Hematopoietic multipotent progenitor cell treated with erythropoietin and hydrocortisone succinate and interleukin-3 and kit ligand, for 15 days (in vitro differentiated cells): ENCODE measurements around the gene AKIRIN1.
"Not testable (repeated sequence)": the region's sequence is repeated elsewhere in the genome, so short reads cannot be mapped to it uniquely, and the experiment has no call there.

ENCODE experiments used
- DNase-seq: peaks from one replicate; pipeline ENCODE4 v3.0.0-alpha.2; 2015; ENCODE audit warnings: low spot score

Gene AKIRIN1

DNA sequence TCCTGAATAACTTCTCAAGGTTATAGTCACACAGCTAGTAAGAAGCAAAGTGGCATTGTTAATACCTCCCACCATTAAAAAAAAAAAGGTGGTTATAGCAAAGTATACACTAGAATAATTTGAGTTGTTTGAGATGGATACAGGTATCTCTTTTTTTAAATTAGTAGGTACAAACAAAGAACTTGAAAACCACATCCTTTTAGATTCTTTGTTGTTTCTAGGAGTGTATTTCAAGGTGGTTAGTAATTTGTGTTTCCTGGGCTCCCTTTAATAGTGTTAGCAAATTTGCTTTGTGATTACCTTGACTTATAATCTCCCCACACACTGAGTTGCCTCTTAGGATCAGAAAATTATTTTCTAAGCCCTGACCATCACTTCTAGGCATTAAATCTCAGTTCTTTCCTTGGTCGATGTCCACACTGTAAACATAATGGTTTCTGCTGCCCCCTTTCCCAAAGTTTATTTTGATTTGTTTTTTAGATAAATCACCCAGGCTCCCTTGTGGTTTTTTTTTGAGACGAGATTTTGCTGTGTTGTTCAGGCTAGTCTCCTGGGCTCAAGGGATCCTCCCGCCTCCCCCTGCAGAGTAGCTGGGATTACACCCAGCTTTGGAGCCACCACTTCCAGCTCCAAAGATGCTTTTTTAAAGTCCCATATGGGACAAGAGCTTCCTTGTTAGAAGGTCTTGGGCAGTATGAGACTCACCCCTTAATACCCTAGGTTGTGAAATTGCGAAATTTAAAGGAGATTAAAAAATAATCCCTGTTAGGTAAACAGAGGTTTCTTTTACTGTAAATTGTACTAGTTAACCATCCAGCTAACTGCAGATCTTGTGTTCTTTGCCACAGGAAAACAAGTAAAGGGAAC lies 6.2 kb downstream of the AKIRIN1 start:
- no peak for DNase-seq

DNA sequence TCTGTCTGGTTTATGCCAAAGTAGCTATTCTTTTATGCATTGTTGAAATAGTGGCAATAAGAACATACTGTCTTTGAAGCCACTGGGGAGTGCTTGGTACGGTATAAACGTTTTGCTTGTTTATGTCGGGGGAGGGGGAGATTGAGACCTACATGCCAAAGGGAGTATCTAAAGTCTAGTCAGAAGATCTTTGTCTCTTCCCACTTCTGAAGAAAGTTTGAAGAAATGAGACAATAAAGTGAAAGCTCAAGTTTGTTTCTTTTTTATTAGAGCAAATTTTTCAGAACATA lies 6.8 kb downstream of the AKIRIN1 start:
- no peak for DNase-seq

DNA sequence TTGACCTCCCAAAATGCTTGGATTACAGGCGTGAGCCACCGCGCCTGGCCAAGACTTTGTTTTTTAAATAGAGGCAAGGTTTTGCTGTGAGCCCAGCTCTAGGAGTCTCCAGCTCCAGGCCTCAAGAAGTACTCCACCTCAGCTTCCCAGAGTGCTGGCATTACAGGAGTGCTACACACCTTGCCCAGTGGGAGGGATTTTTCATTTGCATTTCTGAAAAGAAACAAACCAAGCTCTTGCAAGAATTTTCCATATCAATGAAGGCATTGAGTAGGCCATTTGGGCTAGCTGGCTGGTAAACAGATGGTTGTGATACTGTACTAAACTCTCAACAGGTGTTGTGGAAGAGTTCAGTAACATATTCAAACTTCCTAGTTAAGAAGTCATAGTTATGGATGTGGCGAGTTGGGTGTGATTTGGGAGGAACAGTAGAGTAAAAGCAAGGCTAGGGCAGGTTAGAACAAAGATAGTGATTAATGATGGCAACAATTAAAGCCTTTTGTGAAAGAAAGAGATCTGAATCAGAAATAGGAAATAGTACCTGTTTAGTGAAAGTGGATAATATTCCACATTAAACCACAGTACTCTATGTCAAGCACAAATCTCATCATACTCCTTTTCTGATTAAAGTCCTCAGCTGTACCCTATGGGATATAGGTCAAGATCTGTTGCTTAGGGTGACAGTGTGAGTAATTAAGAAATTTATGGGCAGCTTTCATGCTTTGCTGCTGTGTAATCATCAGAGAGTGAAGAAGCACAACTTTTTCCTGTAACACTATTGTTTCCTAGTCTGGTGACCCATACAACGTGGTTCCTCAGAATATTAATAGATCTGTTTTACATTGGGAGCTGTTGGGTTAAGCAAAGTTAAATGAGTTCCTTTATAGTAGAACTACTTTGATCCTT lies 10.7 kb downstream of the AKIRIN1 start:
- DNase-seq, result no peak

DNA sequence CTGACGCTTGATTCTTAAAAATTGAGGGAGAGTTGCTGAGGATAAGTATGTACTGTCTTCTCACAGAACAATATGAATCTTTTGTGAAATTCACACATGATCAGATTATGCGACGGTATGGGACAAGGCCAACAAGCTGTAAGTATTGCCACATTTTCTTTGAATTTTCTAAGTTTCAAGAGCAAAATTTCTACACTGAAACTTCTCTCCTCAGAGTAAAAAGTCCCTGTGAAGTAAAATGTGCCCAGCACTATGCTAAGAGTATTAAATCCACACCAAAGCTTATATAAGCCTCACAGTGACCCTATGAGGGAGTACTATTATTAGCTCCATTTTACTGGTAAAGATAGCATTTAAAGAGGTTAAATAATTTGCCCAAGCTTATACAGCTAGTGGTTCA lies 12.2 kb downstream of the AKIRIN1 start:
- no peak for DNase-seq

DNA sequence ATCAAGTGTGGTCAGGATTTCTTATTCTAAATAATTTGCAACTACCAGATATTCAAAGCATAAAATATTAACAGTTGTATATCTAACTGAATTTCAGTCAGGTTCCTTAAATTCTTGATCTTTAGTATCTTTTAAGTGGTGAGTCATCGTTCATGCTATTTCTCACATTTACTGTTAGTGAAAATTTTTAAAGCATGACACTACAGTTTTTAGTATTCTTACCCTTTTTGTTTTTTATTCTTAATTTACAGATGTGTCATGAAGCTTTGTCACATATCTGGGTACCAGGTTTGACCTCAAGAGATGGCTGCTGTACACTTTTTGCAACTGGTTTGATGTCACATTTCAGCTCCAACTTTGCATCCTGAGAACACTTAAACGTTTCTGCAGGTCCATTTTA lies 12.7 kb downstream of the AKIRIN1 start:
- no peak for DNase-seq

DNA sequence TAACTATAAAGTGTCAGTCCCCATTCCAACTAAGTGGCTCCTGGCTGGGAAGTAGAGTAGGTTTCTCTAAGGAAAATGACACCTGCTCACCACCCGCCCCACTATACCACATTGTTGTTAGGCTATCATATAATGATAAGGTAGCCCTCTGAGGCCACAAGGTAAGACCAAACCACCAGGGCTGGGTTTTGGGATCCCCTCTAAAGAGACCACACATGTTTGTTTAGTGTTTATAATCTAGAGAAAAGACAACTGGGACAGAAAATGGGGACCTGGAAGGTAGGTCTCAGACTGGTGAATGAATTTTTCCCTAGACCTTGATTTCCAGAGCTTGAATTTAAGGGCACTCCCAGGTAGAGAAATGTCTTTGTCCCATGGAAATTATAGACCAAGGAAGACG lies 15.2 kb downstream of the AKIRIN1 start:
- DNase-seq, result no peak

DNA sequence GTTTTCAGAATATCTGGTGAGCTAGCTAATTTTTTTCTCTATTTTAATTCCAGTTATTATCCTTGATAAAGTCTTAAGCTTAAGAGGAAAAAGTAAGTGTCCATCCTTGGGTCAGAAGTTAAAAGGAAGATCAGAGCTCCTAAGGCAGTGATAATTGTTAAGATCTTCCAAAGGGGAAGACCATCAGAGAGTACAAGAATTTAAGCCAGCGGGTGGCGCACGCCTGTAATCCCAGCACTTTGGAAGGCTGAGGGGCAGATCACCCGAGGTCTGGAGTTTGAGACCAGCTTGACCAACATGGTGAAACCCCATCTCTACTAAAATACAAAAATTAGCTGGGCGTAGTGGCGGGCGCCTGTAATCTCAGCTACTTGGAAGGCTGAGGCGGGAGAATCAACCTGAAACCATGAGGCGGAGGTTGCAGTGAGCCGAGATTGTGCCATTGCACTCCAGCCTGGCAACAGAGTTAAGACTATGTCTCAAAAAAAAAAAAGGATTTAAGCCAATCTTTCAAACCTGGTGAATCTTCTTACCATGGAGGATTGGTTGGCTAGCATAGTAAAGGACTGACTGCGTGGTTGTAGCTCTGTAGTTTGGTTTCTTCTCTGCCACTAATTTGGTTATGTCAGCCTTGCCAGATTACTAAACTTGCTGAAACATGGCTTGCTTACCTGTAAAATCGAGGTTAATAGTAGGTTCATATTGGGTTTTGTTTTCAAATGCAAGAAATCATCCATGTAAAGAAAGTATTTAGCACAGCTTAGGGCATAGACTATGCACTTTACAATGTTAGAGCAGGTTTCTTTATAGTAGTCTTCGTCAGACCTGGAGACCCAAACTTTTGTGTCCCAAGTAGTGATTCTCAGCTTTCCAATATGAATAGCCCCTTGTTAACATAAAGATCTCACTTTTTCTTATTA lies 15.9 kb downstream of the AKIRIN1 start:
- DNase-seq, result no peak

DNA sequence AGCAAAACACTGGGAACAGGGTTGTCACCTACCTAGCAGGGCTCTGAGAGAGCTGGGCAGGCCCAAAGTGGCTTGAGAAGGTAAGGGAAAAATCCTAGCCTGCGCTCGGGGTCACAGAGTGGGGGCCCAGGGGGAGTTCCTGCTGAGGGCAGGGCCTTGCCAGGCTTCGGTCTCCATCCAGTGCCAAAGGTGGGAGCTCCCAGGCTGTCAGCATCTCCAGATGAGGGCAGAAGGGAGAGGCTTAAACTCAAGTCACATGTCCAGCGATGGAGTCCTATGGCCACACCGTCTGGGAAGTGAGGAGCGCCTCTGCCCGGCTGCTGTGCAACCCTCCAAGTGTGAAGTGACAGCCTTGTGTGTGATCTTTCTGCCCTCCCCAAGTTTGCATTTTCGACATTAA lies 23.9 kb downstream of the AKIRIN1 start:
- DNase-seq, result not testable (repeated sequence)

DNA sequence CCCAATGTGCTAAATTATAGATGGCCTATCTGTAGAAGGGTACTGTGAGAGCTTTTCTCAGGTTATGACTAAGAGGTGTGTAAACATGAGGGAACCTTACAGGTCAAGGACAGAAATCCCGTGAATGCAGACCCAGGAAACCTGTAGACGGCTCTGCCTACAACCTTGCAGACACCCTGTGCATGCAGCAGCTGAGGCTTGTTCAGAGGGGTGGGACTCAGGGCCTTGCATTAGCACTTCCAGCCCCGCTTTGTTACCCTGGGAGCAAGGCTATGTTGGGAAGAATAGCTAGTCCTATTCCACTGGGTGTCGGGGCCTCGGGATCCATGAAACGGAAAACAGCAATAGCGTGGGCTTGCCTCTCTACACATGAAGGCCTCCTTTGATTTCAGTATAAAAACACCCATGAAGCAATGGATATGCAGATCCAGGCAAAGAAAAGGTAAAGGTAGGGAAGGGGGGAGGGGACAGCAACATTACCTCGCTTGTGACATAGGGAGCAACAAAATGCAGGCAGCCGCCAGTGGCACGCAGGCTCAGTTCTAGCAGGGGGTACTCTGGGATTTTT lies 25.6 kb downstream of the AKIRIN1 start:
- DNase-seq, result no peak

DNA sequence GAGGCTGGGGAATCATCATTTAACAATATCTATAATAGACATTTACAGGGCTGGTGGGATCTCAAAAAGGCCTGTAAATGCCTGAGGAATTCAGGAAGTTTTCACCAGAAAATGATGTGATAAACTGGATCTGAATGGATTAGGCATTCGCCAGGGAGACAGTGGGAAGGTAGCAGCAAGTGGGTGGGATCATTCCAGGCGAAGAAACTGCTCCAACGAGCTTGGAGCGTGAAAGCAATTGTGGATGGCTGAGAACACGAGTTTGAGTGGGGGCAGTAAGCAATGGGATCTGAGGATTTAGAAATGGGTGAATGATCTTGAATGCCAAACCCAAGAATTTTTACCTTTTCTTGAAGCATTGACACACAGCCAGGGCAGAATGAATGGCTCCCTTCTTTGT lies 26.2 kb downstream of the AKIRIN1 start:
- no peak for DNase-seq

DNA sequence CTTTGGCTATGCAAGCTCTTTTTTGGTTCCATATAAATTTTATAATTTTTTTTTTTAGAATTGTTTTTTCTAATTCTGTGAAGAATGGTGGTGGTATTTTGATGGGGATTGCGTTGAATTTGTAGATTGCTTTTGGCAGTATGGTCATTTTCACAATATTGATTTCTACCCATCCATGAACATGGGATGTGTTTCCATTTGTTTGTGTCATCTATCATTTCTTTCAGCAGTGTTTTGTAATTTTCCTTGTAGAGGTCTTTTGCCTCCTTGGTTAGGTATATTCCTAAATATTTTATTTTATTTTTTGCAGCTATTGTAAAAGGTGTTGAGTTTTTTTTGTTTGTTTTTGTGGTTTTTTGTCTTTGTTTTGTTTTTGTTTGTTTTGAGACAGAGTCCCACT lies 29.4 kb downstream of the AKIRIN1 start:
- not testable (repeated sequence) for DNase-seq

DNA sequence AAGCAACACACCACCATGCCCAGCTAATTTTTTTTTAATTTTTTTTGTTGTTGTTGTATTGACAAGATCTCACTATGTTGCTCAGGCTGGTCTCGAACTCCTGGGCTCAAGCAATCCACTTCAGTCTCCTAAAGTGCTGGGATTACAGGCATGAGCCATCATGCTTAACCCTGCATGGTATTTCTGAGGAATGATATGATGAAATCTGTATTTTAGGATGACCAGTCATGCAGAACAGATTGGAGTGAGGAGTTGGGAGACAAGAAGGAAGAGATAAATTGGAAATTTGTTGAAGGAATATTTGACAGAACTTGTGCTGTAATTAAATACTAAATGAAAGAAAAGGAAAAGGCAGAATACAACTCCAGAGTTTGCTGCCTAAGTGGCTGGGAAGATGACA lies 30.4 kb downstream of the AKIRIN1 start:
- DNase-seq, result no peak

DNA sequence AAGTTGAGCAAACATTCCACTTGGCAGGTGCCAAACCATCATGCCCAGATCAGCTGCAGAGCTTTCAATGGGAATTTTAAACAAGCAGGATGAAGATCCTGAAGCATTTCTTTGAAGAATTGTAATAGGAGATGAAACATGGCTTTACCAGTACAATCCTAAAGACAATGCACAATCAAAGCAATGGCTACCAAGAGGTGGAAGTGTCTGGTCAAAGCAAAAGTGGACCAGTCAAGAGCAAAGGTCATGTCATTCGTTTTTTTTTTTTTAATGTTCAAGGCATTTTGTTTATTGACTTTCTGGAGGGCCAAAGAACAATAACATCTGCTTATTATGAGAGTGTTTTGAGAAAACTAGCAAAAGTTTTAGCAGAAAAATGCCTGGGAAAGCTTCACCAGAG lies 32.1 kb downstream of the AKIRIN1 start:
- no peak for DNase-seq

DNA sequence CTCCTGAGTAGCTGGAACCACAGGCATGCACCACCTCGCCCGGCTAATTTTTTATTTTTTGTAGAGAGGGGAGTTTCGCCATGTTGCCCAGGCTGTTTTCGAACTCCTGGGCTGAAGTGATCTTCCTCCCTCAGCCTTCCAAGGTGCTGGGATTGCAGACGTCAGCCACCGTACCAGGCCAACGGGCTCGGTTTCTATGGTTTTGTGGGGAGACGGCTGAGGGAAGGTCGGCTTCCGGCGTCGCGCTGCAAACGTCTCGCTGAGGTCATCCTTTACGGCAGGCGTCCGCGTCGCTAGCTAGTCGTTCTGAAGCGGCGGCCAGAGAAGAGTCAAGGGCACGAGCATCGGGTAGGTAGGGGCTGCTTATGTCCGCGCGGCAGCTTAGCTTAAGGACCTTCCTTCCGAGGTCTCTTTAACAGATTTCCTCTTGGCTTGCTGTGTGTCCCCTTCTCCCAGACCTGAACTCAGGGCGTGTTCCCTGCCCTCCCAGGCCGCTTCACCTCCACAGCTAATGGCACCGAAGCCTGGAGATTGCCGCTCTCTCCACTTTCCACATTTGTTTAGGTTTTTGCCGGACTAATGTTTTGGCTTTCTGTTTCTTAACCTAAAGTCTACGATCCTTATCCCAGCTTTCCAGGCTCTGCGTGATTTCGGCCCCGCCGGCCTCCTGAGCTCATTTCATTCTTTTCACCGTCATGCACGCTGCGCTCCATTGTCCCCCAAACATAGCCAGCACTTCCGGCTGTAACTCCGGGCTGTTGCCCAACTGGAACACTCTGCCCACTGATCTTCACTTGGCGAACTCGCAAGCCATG lies 35.2 kb downstream of the AKIRIN1 start, which contains the start of gene NDUFS5:
Gene NDUFS5, plus strand, starts transcription at position 300 of the 815 bp plus-strand sequence. CDS start 2,375 bp downstream, outside the sequence.
- DNase-seq, result peak; percentile 73

DNA sequence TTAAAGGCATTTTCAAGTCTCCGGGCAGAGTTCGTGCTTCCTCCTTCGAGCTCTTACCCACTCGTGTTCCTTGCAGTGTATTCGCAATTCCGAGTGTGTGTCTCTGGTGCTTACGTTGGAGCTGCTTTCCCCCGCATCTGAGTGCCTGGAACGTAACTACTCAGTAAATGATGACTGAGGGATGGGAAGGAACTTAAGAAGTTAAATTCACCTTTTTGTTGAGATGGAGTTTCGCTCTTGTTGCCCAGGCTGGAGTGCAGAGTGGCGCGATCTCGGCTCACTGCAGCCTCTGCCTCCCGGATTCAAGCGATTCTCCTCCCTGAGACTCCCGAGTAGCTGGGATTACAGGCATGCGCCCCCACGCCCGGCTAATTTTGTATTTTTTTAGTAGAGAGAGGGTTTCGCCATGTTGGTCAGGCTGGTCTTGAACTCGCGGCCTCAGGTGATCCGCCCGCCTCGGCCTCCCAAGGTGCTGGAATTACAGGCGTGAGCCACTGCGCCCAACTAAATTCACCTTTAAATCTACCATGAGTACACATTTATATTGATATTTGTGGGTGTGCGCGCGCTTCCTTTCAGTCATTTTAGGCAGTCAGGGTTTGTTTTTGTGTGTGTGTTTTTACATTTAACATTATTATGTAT lies 35.9 kb downstream of the AKIRIN1 start:
- no peak for DNase-seq

DNA sequence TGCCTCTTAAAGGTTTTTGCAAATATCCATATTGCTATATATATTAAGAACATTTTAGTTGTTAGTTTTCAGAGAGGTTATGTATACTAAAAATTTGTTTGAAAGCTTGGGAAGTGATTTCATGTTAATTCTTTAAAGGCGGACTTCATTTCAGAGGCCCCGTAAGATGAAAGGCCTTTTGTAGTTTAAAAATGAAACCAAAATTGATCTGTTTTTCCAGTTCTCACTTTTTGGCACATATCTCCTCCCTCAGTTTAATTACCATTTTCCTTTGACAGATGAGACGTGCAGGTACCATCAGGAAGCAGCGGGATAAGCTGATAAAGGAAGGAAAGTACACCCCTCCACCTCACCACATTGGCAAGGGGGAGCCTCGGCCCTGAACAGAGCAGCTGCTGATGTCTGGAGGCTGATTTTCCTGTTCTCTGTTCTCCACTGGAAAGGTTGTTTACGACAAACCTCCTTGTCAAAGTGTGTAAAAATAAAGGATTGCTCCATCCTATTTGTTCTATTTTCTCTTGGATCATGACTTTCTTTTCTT lies 43.1 kb downstream of the AKIRIN1 start:
- DNase-seq, result no peak

DNA sequence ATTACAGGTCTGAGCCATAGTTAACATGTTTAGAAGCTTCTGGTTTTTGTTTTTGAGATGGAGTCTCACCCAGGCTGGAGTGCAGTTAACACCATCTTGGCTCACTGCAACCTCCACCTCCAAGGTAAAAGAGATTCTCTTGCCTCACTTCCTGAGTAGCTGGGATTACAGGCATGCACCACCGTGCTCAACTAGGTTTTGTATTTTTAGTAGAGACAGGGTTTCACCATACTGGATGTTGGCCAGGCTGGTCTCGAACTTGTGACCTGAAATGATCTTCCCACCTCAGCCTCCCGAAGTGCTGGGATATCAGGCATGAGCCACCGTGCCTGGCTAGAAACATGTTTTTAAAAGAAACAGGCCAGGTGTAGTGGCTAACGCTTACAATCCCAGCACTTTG lies 45.6 kb downstream of the AKIRIN1 start:
- no peak for DNase-seq

DNA sequence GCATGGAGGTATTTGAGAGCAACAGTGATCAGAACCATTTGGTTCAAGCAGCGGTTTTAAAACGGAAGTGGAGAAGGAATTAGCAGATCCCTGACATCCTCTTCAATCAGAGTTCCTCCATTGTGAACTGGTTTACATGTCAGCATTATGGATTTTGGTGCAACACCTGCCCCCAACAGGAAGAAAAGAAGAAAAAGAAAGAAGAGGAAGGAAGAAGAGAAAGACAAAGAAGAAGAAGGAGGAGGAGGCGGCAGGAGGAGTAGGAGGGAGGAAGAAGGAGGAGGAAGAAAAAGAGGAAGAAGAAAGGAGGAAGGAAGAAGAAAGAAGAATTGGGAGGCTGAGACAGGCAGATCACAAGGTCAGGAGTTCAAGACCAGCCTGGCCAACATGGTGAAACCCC lies 52.4 kb downstream of the AKIRIN1 start:
- DNase-seq, result no peak

DNA sequence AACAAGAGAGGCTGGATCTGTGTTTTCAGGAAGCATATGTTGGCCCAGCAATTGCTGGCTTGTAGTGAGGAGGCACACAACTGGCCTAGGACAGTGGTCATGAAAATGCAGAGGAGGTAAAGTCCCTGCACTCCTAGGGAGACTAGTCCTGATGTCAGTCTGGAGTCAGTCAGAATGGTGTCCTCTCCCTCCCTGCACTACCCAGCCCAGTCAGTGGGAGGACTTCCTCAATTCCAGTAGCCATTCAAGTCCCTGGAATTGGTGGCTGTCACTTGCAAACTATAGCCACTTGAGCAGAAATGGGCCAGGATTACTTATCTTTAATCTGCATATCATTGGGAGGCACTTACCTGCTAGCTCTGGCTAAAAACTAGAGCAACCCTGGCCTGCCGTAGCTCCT lies 53.7 kb downstream of the AKIRIN1 start:
- no peak for DNase-seq

DNA sequence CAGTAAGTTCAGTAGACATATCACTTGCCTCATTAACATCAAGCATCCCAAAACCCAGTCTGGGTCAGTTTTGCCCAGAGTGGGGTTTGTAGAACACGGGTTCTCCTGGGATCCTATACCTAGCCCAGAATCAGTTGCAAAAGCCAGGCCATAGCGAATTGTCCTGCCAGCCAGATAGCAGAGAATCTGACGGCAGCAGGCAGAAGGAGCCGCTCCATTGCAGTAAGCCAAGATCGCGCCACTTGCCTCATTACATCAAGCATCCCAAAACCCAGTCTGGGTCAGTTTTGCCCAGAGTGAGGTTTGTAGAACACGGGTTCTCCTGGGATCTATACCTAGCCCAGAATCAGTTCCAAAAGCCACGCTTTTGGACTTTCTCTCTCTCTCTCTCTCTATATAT lies 54.2 kb downstream of the AKIRIN1 start:
- DNase-seq, result no peak
